H9 (cell line): ENCODE measurements around the gene CYB5A. TPM values are rescaled to one million over a fixed set of nuclear protein-coding genes. Genes with fewer than 3 reads are reported as not detected.

Experiments used
- DNase-seq: peaks from one replicate; pipeline ENCODE4 v3.0.0-alpha.2; 2017
- H2AFZ ChIP-seq: one replicate; pipeline ENCODE4 v1.6.1; 2013; ENCODE audit warnings: mild to moderate bottlenecking, low read length, control low read depth, moderate library complexity
- H2AK5ac ChIP-seq: 2 replicates; pipeline ENCODE4 v1.6.1; 2013; ENCODE audit warnings: low read length, control low read depth, mixed read lengths; ENCODE audit not compliant: insufficient read length
- H2BK120ac ChIP-seq: one replicate; pipeline ENCODE4 v1.6.1; 2013; ENCODE audit warnings: low read depth, mild to moderate bottlenecking, low read length, control low read depth, inconsistent platforms; ENCODE audit not compliant: poor library complexity, severe bottlenecking
- H2BK12ac ChIP-seq: 2 replicates; pipeline ENCODE4 v1.6.1; 2013; ENCODE audit warnings: low read length, control low read depth, mixed read lengths, low read depth; ENCODE audit not compliant: insufficient read length
- H2BK15ac ChIP-seq: 2 replicates; pipeline ENCODE4 v1.6.1; 2013; ENCODE audit warnings: low read depth, low read length, control low read depth
- H2BK20ac ChIP-seq: one replicate; pipeline ENCODE4 v1.6.1; 2013; ENCODE audit warnings: low read depth, mild to moderate bottlenecking, low read length, control low read depth, inconsistent platforms; ENCODE audit not compliant: poor library complexity, severe bottlenecking
- H2BK5ac ChIP-seq: 2 replicates; pipeline ENCODE4 v1.6.1; 2013; ENCODE audit warnings: low read length, control low read depth, mixed read lengths; ENCODE audit not compliant: insufficient read length
- H3K14ac ChIP-seq: 2 replicates; pipeline ENCODE4 v1.6.1; 2013; ENCODE audit warnings: low read length, control low read depth; ENCODE audit not compliant: insufficient read depth
- H3K18ac ChIP-seq: 2 replicates; pipeline ENCODE4 v1.6.1; 2013; ENCODE audit warnings: low read depth, mild to moderate bottlenecking, mixed read lengths, low read length, control low read depth; ENCODE audit not compliant: insufficient read length
- H3K23ac ChIP-seq: 2 replicates; pipeline ENCODE4 v1.6.1; 2013; ENCODE audit warnings: low read length, control low read depth, mixed read lengths, low read depth; ENCODE audit not compliant: insufficient read length
- H3K23me2 ChIP-seq: 2 replicates; pipeline ENCODE4 v1.6.1; 2013; ENCODE audit warnings: low read depth, mild to moderate bottlenecking, mixed read lengths, low read length, control low read depth; ENCODE audit not compliant: insufficient read length, poor library complexity, severe bottlenecking
- H3K27ac ChIP-seq: 2 replicates; pipeline ENCODE4 v1.5.1; 2013; ENCODE audit warnings: low read length, control low read depth, mixed read lengths, low read depth; ENCODE audit not compliant: insufficient read length
- H3K27me3 ChIP-seq: 2 replicates; pipeline ENCODE4 v1.6.1; 2013; ENCODE audit warnings: low read length, control low read depth, inconsistent platforms; ENCODE audit not compliant: insufficient read depth
- H3K4ac ChIP-seq: 2 replicates; pipeline ENCODE4 v1.6.1; 2013; ENCODE audit warnings: low read depth, mild to moderate bottlenecking, control low read depth, inconsistent platforms, low read length, moderate library complexity
- H3K4me1 ChIP-seq: 2 replicates; pipeline ENCODE4 v1.6.1; 2013; ENCODE audit warnings: low read length, control low read depth, inconsistent platforms; ENCODE audit not compliant: insufficient read depth
- H3K4me2 ChIP-seq: 2 replicates; pipeline ENCODE4 v1.6.1; 2013; ENCODE audit warnings: low read length, control low read depth, mixed read lengths; ENCODE audit not compliant: insufficient read length, insufficient read depth
- H3K56ac ChIP-seq: 2 replicates; pipeline ENCODE4 v1.6.1; 2013; ENCODE audit warnings: low read depth, mild to moderate bottlenecking, mixed read lengths, low read length, control low read depth; ENCODE audit not compliant: insufficient read length
- H3K79me1 ChIP-seq: 2 replicates; pipeline ENCODE4 v1.6.1; 2013; ENCODE audit warnings: low read depth, mild to moderate bottlenecking, moderate library complexity, low read length, control low read depth, inconsistent platforms; ENCODE audit not compliant: insufficient read depth, poor library complexity, severe bottlenecking
- H3K79me2 ChIP-seq: 2 replicates; pipeline ENCODE4 v1.6.1; 2013; ENCODE audit warnings: low read length, control low read depth, inconsistent platforms; ENCODE audit not compliant: insufficient read depth
- H3K9ac ChIP-seq: 2 replicates; pipeline ENCODE4 v1.6.1; 2013; ENCODE audit warnings: low read length, control low read depth, mixed read lengths; ENCODE audit not compliant: insufficient read length; ENCODE audit errors: extremely low read depth
- H3K9me3 ChIP-seq: one replicate; pipeline ENCODE4 v1.6.1; 2013; ENCODE audit warnings: low read depth, low read length, inconsistent platforms; ENCODE audit not compliant: control insufficient read depth
- H3T11ph ChIP-seq: one replicate; pipeline ENCODE4 v1.6.1; 2013; ENCODE audit warnings: mild to moderate bottlenecking, low read length, control low read depth, inconsistent platforms
- H4K20me1 ChIP-seq: one replicate; pipeline ENCODE4 v1.6.1; 2013; ENCODE audit not compliant: control insufficient read depth, insufficient read length, insufficient read depth
- H4K5ac ChIP-seq: 2 replicates; pipeline ENCODE4 v1.6.1; 2013; ENCODE audit warnings: low read depth, mild to moderate bottlenecking, mixed read lengths, low read length, control low read depth; ENCODE audit not compliant: insufficient read length
- H4K8ac ChIP-seq: replicated peaks from 2 replicates; pipeline ENCODE4 v1.6.1; 2013; ENCODE audit warnings: low read length, control low read depth, mixed read lengths, low read depth; ENCODE audit not compliant: insufficient read length
- H4K91ac ChIP-seq: 2 replicates; pipeline ENCODE4 v1.6.1; 2013; ENCODE audit warnings: low read depth, mild to moderate bottlenecking, moderate library complexity, mixed read lengths, low read length, control low read depth; ENCODE audit not compliant: insufficient read length
- H3K27ac Mint-ChIP-seq, 3 experiments: 2 replicates in 2 of 3; 3 replicates in 1 of 3; pipeline ENCODE4 v1.8.0; 2020 to 2021; ENCODE audit warnings: mixed read lengths in 3 of 3, mild to moderate bottlenecking in 1 of 3, moderate library complexity in 1 of 3
- H3K27me3 Mint-ChIP-seq: 2 replicates; pipeline ENCODE4 v1.8.0; 2021; ENCODE audit warnings: low read depth, mild to moderate bottlenecking, moderate library complexity, mixed read lengths
- H3K36me3 Mint-ChIP-seq, 3 experiments: 2 replicates in 2 of 3; 3 replicates in 1 of 3; pipeline ENCODE4 v1.8.0; 2020 to 2021; ENCODE audit warnings: low read depth in 3 of 3, mixed read lengths in 3 of 3; ENCODE audit not compliant: insufficient read depth in 1 of 3
- H3K4me1 Mint-ChIP-seq, 2 experiments: 2 replicates each; pipeline ENCODE4 v1.8.0; 2020; ENCODE audit warnings: mixed read lengths in 2 of 2
- H3K4me3 Mint-ChIP-seq, 2 experiments: 2 replicates in 1 of 2; 3 replicates in 1 of 2; pipeline ENCODE4 v1.8.0; 2020 to 2021; ENCODE audit warnings: mild to moderate bottlenecking in 2 of 2, mixed read lengths in 2 of 2, moderate library complexity in 1 of 2
- H3K9me3 Mint-ChIP-seq, 2 experiments: 2 replicates in 1 of 2; 3 replicates in 1 of 2; pipeline ENCODE4 v1.8.0; 2020; ENCODE audit warnings: mild to moderate bottlenecking in 2 of 2, mixed read lengths in 2 of 2, moderate library complexity in 1 of 2
- WGBS: extraction: QIAGEN DNeasy Blood & Tissue Kit; methylation state at CpG from one replicate; pipeline ENCODE4 v1.1.7; 2013; ENCODE audit warnings: missing lambda C conversion rate, low lambda C conversion rate, mixed read lengths; ENCODE audit not compliant: insufficient read length; ENCODE audit errors: extremely low coverage; 5-methylcytosine and 5-hydroxymethylcytosine counted together
- total RNA-seq: library from RNA; stranded (reverse); gene quantifications from 2 replicates; pipeline ENCODE4 v1.2.1, GENCODE V29; 2021
- TF ChIP-seq, protein P1 (sequence below): fragments of 200-600 bp; sonication (generic); conservative IDR thresholded peaks from 3 replicates; pipeline ENCODE4 v1.8.0; 2021; ENCODE audit warnings: antibody characterized with exemption, mild to moderate bottlenecking

Gene CYB5A
- total RNA-seq, 1 experiment from 2014 or later: 93.2 TPM

DNA sequence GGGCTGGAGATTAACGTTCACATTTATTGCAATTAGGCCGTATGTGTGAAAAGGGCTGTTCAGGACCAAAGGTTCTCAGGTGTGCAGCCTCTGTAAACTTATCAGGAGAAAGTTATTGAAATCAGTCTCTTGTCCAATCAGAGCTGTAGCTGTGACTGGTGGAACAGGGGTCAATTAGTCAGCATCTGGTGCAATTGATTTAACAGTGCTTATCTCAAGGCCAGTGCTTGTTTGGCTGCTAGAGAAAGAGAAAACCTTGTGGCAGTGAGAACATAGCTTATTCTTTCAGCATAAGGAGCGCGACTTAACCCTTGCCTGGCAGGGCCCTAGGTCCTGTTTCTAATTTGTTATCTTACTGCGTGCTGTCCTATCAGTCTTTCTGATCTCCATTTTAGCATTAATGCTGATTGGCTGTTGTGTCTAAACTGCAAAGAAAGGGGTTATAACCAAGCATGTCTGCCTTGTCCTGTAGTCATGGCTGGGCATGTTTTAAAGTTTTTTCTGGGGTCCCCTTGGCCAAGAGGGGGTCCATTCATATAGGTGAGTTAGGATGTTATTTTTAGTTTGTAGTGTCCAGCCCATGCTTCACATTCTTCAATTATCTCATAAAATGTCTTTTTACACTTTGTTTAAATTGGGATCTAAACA is 66.4 kb downstream of the CYB5A start:
- Histone ChIP-seq H3K23ac (no peak overlapping the region), H3K9me3 (no peaks in the 10 kb centered on the region), H3K9ac (no peak overlapping the region), H3K18ac (no peak overlapping the region), H3K4ac (no peak overlapping the region), H3K27ac (no peak overlapping the region), H4K20me1 (no peaks in the 10 kb centered on the region), H3K56ac (no peak overlapping the region), H4K8ac (no peak overlapping the region), H2BK15ac (no peak overlapping the region), H2BK20ac (no peak overlapping the region), H3K4me2 (no peak overlapping the region), H3K4me1 (no peaks in the 10 kb centered on the region), H3K27me3 (no peaks in the 10 kb centered on the region), H2BK12ac (no peak overlapping the region), H2AK5ac (no peak overlapping the region), H3K23me2 (no peaks in the 10 kb centered on the region), H3K14ac (no peak overlapping the region), H2BK5ac (no peak overlapping the region), H3K79me2 (no peaks in the 10 kb centered on the region), H2BK120ac (no peak overlapping the region), H3K79me1 (no peaks in the 10 kb centered on the region), H3T11ph (no peak overlapping the region), H4K91ac (no peak overlapping the region), H2AFZ (no peak overlapping the region), H4K5ac (no peak overlapping the region)
- no peaks in the 10 kb centered on the region for H3K36me3 Mint-ChIP-seq
- H3K27ac Mint-ChIP-seq: no peak overlapping the region
- no CpG with 5 or more reads among the region's 5 CpGs for WGBS
- TF ChIP-seq, protein P1, sequence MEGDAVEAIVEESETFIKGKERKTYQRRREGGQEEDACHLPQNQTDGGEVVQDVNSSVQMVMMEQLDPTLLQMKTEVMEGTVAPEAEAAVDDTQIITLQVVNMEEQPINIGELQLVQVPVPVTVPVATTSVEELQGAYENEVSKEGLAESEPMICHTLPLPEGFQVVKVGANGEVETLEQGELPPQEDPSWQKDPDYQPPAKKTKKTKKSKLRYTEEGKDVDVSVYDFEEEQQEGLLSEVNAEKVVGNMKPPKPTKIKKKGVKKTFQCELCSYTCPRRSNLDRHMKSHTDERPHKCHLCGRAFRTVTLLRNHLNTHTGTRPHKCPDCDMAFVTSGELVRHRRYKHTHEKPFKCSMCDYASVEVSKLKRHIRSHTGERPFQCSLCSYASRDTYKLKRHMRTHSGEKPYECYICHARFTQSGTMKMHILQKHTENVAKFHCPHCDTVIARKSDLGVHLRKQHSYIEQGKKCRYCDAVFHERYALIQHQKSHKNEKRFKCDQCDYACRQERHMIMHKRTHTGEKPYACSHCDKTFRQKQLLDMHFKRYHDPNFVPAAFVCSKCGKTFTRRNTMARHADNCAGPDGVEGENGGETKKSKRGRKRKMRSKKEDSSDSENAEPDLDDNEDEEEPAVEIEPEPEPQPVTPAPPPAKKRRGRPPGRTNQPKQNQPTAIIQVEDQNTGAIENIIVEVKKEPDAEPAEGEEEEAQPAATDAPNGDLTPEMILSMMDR: no peak
- no peak for DNase-seq
- H3K4me1 Mint-ChIP-seq: no peaks in the 10 kb centered on the region
- no peaks in the 10 kb centered on the region for H3K9me3 Mint-ChIP-seq
- no peak overlapping the region for H3K4me3 Mint-ChIP-seq
- no peaks in the 10 kb centered on the region for H3K27me3 Mint-ChIP-seq
